ENCODE data around the gene PRKCH. TPM values are rescaled to one million over a fixed set of nuclear protein-coding genes. Genes with fewer than 3 reads are reported as not detected.

Gene PRKCH
- total RNA-seq, 1 donor from 2014 or later: 74.4 TPM

DNA sequence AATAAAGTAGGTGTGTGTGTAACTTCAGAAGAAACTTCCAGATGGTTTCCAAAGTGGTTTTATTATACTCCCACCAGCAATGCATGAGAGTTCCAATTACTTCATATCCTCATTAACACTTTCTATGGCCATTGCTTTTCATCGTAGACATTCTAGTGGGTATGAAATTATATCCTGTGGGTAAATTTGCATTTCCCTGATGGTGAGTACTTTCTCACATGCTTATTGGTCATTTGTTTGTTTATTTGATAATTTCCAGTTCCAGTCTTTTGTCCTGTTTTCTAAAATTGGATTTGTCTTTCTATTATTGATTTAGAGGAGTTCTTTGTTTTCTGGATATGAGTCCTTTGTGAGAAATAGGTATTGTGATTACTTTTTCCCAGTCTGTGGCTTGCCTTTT lies 70.9 kb downstream of the PRKCH start:
- no peaks in the 10 kb centered on the region for H3K9me3 ChIP-seq
- H3K4me1 ChIP-seq: peaks cover 27% of the 10 kb centered on the region
- no peaks in the 10 kb centered on the region for H3K27me3 ChIP-seq
- no peak overlapping the region for H3K4me3 ChIP-seq
- ATAC-seq: no peak
- no peak for DNase-seq
- TF ChIP-seq, protein P1, sequence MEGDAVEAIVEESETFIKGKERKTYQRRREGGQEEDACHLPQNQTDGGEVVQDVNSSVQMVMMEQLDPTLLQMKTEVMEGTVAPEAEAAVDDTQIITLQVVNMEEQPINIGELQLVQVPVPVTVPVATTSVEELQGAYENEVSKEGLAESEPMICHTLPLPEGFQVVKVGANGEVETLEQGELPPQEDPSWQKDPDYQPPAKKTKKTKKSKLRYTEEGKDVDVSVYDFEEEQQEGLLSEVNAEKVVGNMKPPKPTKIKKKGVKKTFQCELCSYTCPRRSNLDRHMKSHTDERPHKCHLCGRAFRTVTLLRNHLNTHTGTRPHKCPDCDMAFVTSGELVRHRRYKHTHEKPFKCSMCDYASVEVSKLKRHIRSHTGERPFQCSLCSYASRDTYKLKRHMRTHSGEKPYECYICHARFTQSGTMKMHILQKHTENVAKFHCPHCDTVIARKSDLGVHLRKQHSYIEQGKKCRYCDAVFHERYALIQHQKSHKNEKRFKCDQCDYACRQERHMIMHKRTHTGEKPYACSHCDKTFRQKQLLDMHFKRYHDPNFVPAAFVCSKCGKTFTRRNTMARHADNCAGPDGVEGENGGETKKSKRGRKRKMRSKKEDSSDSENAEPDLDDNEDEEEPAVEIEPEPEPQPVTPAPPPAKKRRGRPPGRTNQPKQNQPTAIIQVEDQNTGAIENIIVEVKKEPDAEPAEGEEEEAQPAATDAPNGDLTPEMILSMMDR (IDR thresholded peaks at IDR 0.05): no peak
- no peaks in the 10 kb centered on the region for H3K36me3 ChIP-seq
- intact Hi-C loops (cut with DNase I): no loop called here
- no peak overlapping the region for H3K27ac ChIP-seq

DNA sequence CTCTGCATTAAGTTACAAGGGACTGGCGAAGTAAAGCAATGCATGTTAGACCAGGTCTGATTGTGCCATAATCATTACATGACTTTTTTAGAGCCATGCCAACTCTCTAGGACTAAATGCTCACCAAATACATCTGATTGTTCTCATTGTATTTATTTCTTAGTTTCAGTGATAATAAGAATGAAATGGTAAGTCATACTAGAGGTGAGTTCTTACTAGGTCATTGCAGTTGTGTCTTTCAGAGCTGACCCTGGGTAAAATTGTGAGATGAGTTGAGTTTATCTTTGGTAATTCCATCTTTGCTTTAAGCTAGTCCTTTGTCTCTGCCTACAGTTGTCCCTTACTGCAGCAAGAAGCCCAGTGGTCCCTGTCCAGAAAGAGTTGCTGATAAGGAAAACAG lies 73.2 kb downstream of the PRKCH start:
- TF ChIP-seq, protein P1 (IDR thresholded peaks at IDR 0.05): no peak
- Histone ChIP-seq H3K9me3 (no peaks in the 10 kb centered on the region), H3K27ac (no peak overlapping the region), H3K4me1 (peaks cover 8% of the 10 kb centered on the region), H3K4me3 (no peak overlapping the region), H3K27me3 (no peaks in the 10 kb centered on the region), H3K36me3 (no peaks in the 10 kb centered on the region)
- DNase-seq (no peak), ATAC-seq (no peak)
- intact Hi-C loops (cut with DNase I): no loop called here

DNA sequence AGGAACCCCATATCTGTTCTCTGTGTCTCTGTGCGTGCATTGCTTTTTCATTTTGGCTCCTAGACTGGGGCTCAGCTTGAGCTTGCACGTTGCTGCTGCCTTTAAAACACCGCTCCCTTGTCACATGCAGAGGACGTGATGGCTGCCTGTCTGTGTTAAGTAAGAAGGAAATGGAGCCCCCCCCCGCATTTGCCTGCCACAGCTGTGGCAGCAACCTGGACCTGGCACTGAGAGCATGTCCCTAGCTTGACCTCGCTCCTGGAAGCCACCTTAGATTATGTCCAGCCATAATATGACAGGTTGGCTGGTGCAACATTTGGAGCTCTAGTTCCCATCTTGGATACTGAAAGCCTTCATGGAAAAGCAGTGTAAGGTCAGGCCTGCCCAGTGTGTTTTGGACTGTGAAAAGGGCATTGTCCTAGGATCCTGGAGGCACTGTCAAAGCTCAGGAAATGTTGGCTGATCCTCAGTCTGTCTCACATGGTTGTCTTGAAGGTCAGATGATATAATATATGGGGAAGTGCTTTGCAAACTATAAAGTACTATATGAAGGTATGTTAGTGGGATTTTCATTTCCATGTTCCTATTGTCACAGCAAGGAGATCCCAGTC lies 73.8 kb downstream of the PRKCH start:
- Histone ChIP-seq H3K4me3 (no peak overlapping the region), H3K4me1 (peaks cover 8% of the 10 kb centered on the region), H3K9me3 (no peaks in the 10 kb centered on the region), H3K27me3 (no peaks in the 10 kb centered on the region), H3K36me3 (no peaks in the 10 kb centered on the region), H3K27ac (no peak overlapping the region)
- intact Hi-C loops (cut with DNase I): no loop called here
- DNase-seq (no peak), ATAC-seq (no peak)
- TF ChIP-seq, protein P1 (IDR thresholded peaks at IDR 0.05): no peak

DNA sequence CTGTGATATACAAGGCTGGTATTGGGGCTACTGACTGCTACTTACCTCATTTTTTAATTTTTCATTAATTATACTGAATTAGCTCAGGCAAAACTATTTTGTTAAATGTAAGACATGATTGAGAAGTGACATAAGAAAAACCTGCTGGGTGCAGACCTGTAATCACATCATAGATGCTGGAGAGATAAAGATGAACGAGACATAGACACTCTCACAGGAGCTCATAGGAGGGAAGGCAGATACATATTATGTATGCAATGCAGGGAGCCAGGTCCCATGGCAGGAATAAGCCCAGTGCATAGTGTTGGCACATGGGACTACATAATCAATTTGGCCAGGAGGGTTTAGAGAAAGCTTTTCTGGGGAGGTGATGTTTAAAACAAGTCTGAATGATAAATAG lies 74.9 kb downstream of the PRKCH start:
- H3K36me3 ChIP-seq: no peaks in the 10 kb centered on the region
- no peaks in the 10 kb centered on the region for H3K9me3 ChIP-seq
- no peak overlapping the region for H3K4me3 ChIP-seq
- intact Hi-C loops (cut with DNase I): no loop called here
- no peak for DNase-seq
- no peak for ATAC-seq
- H3K4me1 ChIP-seq: peaks cover 5% of the 10 kb centered on the region
- no peak overlapping the region for H3K27ac ChIP-seq
- TF ChIP-seq, protein P1 (IDR thresholded peaks at IDR 0.05): no peak
- no peaks in the 10 kb centered on the region for H3K27me3 ChIP-seq

DNA sequence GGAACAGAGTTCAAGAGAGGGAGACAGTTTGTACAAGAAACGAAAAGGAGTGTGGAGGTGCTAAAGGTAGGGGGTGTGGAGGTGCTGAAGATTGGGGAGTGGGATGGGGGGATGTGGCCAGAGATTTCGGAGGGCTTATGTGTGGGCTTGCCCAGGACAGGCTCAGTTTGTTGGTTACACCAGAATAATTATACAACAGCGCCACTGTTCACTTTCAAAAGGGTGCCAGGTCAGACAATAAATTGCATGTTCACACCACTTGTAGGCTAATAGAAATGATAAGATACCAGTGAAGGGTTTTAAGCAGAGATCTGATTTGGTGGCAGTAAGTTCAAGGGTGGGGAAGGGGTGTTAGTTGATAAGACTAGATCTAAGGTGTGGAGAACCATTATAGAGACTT lies 75.3 kb downstream of the PRKCH start:
- no peaks in the 10 kb centered on the region for H3K27me3 ChIP-seq
- TF ChIP-seq, protein P1 (IDR thresholded peaks at IDR 0.05): no peak
- H3K27ac ChIP-seq: no peak overlapping the region
- no peaks in the 10 kb centered on the region for H3K36me3 ChIP-seq
- no peaks in the 10 kb centered on the region for H3K9me3 ChIP-seq
- no peak overlapping the region for H3K4me3 ChIP-seq
- intact Hi-C loops (cut with DNase I): no loop called here
- H3K4me1 ChIP-seq: peaks cover 9% of the 10 kb centered on the region
- no peak for ATAC-seq
- no peak for DNase-seq

DNA sequence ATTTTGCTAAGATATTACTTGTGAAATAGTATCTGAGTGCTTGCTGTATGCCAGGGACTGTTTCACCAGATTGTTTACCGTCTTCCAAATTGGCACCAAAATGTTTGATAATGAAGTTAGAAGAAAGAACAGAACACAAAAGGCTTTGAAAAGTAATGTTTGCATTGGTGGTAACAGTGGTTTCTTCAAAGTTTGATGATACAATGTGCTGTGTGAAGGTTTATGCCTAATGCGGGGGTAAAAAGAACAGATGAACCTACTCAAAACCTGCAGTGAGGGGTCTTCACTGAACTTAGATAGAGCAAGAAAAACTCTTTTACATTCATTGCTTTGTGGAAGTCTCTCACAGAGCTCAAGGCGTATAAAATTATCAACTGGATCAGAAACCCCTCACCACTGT lies 76.2 kb downstream of the PRKCH start:
- Histone ChIP-seq H3K9me3 (no peaks in the 10 kb centered on the region), H3K4me3 (no peak overlapping the region), H3K27ac (no peak overlapping the region), H3K4me1 (peaks cover 9% of the 10 kb centered on the region), H3K27me3 (no peaks in the 10 kb centered on the region), H3K36me3 (no peaks in the 10 kb centered on the region)
- TF ChIP-seq, protein P1 (IDR thresholded peaks at IDR 0.05): no peak
- ATAC-seq: no peak
- intact Hi-C loops (cut with DNase I): no loop called here
- DNase-seq: no peak
